HG03521 (cell line): ENCODE measurements around the gene ABL1.

Experiments used
- ATAC-seq: cut with Tn5 transposase; IDR thresholded peaks from one replicate; pipeline ENCODE4 v1.9.1; 2021; ENCODE audit warnings: mild to moderate bottlenecking, moderate library complexity; ENCODE audit not compliant: unreplicated experiment

Gene ABL1

DNA sequence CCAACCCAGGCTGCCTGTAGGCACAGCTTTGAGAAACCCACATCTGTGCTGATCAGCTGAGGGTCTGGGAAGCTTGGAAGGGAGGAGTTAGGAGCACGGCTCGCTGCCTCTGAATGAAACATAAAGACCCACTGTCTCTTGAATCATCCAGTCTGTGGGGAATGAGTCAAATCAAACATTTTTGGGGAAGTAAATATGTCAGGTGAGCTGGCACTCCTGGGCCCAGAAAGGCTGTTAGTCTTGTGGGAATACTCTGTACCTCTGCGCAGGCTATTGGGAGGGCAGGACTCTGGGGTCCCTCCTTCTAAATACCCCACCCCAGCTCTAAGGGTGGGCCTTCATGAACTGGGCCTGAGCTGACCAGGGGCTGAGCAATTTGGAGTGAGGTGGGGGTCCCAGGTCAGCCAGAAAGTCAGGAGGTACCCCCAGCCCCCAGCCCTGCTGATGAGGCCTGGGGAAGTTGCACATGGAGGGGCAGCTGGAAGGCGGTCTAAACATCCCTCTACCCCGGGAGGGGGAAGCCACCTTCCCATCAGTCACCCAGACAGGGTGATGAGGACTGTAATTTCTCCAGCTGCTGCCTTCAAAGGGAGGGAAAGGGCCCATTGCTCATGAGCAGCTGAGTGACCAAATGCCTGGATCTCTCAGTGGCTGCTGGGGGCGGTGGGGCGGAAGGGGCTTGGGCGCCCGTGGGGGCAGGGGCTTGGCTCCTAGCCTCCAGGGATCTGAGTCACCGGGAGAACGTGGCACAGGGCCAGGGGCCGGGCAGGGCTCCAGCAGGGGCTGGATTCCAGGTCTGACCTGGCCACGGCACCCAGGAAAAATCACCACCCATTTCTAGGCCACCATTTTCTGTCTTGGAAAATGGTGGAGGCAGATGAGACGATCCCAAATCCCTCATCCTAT, 93.2 kb downstream of the ABL1 start:
- no peak for ATAC-seq

DNA sequence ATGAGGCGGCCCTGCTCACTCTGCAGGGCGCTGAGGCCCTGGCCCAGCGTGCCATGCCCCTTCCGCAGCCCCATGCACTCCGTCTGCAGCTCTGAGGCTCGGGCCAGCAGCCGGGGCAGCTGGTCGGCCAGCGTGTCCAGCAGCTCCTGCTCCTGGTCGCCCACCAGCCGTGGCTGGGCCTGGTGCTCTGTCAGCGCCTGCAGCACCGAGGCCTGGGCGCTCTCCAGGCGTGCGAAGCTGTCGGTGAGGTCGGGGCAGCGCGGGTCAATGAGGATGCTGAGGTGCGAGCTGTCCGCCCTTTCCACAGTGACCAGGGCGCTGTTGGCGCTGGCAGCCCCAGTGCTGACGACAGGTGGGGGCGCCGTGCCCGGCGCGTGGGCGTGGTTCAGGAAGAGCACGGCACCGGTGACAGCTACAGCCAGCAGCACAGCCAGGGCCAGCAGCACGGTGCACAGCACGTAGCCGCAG, 94.6 kb downstream of the ABL1 start:
- no peak for ATAC-seq

DNA sequence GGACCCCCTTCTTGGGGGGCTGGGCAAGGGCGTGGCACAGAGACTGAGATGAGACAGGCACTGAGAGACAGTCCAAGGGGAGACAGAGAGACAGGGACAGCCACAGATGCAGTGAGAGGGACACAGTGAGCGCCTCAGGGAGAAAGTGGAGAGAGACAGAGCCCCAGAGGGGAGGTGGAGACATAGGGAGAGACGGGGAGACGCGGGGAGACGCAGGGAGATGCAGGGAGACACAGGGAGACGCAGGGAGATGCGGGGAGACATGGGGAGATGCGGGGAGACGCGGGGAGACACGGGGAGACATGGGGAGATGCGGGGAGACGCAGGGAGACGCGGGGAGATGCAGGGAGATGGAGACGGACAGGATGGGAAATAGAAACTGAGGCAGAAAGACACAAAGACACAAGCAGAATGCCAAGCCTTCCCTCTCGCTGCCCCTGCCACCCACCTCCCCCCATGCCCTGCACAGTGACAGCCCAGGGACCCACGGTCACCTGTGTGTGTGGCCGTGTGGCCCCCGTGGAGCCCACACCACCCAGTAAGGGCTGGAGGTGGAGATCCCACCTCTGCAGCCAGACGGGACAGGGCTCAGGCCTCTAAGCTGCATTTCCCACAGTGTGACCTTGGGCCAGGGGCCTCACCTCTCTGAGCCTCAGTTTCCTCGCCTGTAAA, 95.2 kb downstream of the ABL1 start:
- ATAC-seq = no peak

DNA sequence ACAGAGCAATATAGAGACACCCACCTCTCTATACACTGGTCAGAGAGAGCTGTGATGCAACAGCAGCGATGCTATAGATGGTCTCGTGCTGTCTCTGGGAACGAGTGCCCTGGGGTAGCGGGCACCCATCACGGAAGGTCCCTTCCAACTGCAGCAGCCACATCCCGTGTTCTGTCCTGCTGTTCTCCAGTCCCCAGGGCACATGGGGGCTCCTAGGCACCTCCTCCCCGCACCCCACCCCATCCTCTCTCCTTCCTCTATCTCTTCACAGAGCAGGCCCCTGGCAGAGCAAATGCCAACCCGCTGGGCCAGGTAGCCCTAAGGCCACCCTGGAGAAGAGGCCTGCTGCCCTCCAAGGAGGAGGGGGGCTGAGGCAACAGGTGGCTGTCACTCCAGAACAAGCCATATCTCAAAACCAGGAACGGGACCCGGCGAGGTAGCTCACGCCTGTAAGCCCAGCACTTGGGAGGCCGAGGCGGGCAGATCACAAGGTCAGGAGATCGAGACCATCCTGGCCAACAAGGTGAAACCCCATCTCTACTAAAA, 95.8 kb downstream of the ABL1 start:
- ATAC-seq = no peak

DNA sequence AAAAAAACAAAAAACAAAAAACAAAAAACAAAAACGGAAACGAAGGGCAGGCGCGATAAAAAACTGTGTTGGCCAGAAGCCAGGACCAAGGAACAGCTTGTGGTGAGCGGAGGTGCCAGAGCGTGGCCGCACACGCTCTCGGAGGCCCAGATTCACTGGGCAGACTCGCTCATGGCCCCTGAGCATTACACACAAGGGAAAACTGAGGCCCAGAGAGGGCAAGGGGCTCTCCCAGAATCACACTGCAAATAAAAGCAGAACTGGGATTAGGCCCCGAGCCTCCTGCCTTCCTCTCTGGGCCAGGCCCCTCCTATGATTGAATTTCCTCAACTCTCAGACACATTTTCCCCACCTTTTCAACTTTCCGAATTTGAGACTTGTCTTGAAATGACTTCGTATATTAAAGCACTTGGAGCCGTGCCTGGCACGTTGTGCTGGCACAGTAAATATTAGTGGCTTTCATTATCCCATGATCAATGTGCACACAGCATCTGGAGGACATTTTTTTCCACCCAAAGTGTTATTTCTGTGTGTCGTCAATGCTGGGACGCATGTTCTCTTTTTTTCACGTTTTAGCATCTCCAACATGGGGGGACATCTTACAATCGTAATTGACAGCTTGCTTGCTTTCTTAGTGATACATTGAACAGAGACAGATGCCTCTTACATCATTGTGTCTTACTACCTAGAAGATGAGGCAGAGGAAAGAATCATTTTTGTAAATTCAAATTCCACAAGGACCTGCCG, 96.6 kb downstream of the ABL1 start:
- no peak for ATAC-seq

DNA sequence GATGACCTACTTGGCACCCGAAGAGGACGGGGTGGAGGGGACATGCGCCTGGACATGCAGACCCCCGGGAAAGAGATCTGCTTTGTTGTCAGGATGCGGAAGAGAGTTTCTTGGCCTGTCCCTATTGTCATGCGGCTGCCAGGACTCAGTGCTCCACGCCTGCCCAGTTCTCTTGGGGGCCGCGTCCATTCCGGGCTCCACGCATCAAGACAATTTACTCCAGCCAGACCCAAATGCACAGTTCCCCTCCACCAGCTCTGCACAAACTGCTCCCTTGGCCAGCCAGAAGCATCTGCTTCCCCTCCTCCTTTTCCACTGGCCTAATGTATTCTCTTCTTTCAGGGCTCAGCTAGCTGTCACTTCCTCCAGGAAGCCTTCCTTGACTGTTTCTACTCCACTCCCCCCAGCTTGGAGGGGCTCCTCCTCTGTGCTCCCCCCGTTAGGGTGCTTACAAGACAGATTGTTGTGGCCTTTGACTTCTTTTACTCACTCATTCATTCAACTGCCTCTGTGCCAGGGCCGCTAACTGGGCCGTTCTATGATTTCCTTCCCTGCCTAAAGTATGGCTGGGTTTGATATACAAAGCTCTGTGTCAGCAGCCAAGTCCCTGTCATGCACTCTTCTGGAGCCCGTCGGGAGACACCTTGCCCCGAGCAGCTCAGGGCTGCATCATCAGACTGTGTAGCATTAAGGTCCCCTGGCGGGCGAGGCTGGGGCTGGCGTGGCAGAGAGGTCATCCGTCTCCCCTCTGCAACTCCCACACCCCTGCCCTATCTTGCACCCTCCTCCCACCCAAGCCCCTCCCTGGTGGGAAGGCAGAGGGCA, 97.4 kb downstream of the ABL1 start:
- no peak for ATAC-seq

DNA sequence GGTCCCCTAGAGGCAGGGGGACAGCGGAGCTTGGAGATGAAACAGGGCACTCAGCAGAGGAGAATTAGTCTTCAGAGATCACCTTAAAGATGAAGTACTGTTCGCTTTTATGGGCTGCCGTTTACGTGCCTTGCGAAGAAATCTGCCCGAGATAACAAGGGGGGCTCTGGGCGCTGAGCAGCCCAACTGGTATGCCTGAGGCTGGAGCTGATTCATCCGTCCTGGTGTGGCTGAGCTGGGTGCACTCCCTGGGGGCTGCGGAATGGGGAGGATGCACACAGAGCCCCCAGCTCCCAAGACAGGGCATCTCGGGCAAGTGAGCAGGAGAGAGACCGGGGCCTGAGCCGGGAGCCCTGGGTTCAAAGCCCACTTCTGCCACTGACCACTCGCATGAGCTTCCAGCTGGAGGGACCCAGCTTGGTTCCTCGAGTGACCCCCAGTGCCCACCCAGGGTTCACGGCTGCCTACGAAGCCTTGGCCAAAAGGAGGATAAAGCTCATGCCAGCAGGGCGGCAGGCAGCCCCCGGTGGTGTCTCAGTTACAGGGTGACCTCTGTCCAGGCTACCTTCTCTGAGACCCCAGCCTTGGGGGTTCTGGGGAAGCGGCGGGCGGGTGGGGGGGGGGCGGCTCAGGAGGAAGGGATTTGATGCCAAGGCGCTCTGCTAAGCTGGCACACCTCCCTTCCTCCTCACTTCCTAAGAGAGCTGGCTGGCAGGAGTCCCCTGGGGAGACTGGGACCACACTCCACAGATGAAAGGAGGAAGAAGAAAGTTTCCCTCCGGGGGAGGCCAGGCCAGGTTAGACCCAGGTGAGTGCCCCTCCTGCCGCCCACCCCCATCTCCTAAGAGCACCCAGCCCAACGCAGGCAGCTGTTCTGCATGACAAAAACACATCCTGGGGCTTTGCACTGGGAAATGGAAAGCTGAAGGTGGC, 98.3 kb downstream of the ABL1 start:
- ATAC-seq = no peak

DNA sequence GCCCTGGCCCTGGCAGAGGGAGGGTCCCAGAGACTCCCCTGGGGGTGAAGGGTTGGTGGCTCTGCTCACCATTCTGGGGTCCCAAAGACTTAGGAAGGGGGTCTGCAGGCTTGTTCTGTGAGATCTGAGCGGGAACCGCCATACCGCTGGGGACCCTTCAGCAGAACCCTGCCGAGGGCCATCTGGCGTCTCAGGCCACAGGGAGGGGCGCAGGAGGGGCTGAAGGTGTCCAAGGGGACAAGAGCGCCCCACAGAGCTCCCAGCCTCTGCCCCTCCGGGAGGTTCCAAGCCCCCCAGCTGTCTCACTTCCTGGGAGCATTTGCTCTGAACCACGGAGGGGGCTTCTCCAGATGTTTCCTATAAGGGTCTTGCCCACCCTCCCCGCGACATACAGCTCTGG, 99.2 kb downstream of the ABL1 start:
- ATAC-seq = no peak

DNA sequence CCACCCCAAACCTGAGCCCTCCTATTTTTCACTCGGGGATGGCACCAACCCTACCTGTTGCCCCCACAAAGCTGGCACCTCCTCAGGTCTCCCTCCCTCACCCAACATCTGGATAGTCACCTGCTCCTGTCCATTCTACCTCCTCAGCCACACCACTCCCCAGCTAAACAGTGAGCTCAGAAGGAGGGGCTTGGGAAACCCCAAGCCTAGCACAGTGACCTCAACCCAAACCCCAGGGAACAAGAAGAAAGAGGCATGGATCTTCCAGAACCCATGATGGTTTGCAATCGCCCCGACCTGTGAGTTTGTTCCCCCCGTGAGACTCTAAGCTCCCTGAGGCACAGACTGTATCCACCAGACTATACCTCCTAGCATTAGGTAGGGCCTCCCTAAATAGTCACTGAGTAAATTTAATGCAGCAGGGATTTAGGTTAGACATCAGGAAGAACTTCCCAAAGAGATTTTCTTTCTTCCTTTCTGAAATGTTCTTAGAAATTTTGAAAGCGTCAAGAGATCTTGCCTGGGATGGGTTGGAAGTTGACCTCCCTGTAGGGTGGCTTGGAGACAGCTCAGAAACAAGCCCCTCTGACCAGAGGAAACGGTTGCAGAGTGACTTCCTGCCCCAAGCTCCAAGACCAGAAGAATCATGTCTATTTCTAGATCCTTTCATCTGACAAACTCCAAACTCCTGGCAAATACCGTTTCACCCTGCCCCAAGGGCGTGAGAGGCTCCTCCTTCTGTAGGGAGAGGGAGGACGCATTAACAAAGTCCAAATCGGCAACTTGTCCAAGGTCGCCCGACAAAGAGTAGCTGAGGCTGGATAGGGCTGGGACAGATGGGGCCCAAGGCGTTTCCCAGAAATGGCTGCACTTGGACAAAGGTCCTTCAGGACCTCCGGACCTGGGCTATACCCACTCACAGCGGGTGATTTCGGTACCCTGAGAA, 99.9 kb downstream of the ABL1 start:
- ATAC-seq = no peak

DNA sequence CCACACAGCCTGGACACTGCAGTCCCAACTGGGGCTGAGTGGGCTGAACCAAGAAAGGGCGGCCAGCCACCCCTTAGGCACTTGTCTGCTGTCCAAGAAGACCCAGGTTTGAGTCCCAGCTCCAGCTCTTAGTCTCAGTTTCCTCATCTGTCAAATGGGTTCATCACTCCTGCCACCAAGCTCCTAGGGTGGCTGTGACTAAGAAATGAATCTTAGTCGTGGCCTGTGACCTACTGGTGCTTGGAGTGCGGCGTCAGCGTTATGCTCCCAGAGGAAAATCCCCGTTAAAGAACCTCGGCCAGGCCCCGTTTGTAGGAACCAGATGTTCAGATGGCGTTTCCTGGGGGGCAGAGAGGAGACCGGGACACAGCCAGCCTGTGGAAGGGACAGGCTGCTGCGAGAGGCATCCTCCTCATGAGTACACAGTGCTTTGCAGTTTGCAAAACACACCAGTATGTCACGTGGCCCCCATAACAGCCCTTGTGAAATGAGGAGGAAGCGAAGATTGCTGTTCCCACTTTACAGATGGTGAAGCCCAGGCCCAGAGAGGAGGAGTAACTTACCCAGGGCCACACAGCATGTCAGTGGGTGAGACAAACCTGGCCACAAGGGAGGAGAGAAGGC, 100.7 kb downstream of the ABL1 start:
- ATAC-seq = no peak

DNA sequence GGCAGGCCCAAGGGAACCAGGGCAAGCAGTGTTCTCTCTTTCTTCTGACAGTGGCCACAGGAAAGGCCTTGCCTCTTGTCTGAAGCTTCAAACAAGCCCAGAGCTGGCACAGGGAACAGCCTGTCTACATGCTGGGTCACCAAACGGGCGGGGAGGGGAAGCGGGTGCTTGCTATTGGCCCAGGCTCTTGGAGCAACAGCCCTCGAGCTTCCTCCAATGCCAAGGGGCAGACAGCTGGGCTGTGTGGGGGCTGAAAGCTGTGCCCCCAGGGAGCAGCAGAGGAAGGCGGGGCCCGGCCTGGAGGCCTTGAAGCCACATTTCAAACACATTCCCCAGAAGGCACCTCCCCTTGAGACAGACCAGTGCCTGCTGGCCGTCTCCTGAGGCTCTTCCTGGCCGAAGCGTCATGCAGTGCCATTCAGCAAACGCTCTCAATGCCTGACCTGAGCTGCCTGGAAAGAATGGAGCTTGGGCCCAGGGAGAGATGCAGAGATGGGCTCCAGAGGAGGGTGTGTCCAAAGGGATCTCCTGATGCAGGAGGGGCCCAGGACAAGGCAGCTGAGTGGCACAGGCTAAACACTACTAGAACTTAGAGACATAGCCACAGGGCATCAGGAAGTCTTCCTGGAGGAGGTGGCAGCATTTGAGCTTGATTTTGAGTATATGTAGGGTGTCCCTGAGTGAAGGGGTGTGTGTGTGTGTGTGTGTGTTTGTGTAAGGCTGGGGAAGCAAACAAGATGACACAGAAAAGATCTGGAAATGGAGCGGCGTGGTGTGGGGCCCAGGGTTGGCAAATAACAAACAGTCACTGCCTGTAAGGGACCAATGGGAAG, 101.4 kb downstream of the ABL1 start:
- no peak for ATAC-seq
